DMS79 (cell line): ENCODE data around the gene NR3C1.

ENCODE experiments used
- DNase-seq: peaks from one replicate; lab custom pipeline; 2025; lab: John Stamatoyannopoulos, UW

NR3C1 gene

GRCh38 chr5:143309661-143310431 is 93.6 kb downstream of the NR3C1 start:
- no peak for DNase-seq

GRCh38 chr5:143308731-143309130 is 94.8 kb downstream of the NR3C1 start:
- DNase-seq, result no peak

- no peak for DNase-seq
Observed at GRCh38 chr5:143306040-143306439, 97.4 kb downstream of the NR3C1 start.

GRCh38 chr5:143304836-143305475 is 98.5 kb downstream of the NR3C1 start:
- DNase-seq, result no peak

- no peak for DNase-seq
Observed at GRCh38 chr5:143302341-143303045, 101.0 kb downstream of the NR3C1 start.

GRCh38 chr5:143297756-143298155 is 105.7 kb downstream of the NR3C1 start:
- no peak for DNase-seq

- no peak for DNase-seq
Observed at GRCh38 chr5:143290125-143290524, 113.4 kb downstream of the NR3C1 start.

- DNase-seq, result no peak
Observed at GRCh38 chr5:143284521-143284920, 119.0 kb downstream of the NR3C1 start.

- no peak for DNase-seq
Observed at GRCh38 chr5:143284002-143284401, 119.5 kb downstream of the NR3C1 start.

- no peak for DNase-seq
Observed at GRCh38 chr5:143281226-143281625, 122.3 kb downstream of the NR3C1 start.

- DNase-seq, result no peak
Observed at GRCh38 chr5:143279698-143280097, 123.8 kb downstream of the NR3C1 start.

- DNase-seq, result no peak
Observed at GRCh38 chr5:143277536-143277935, 126.0 kb downstream of the NR3C1 start.

- no peak for DNase-seq
Observed at GRCh38 chr5:143275512-143276363, 127.7 kb downstream of the NR3C1 start.

- DNase-seq, result no peak
Observed at GRCh38 chr5:143274952-143275351, 128.5 kb downstream of the NR3C1 start.

GRCh38 chr5:143271431-143271830 is 132.1 kb downstream of the NR3C1 start:
- no peak for DNase-seq

- no peak for DNase-seq
Observed at GRCh38 chr5:143268388-143268787, 135.1 kb downstream of the NR3C1 start.

- no peak for DNase-seq
Observed at GRCh38 chr5:143267186-143267585, 136.3 kb downstream of the NR3C1 start.

- no peak for DNase-seq
Observed at GRCh38 chr5:143265995-143266394, 137.5 kb downstream of the NR3C1 start.

- no peak for DNase-seq
Observed at GRCh38 chr5:143263272-143263810, 140.1 kb downstream of the NR3C1 start.

- DNase-seq, result no peak
Observed at GRCh38 chr5:143262393-143263174, 140.9 kb downstream of the NR3C1 start.
